HG03135 (cell line): Measurements from ENCODE around the gene GLB1L2.

Source experiments
- ATAC-seq: cut with Tn5 transposase; IDR thresholded peaks from one replicate; pipeline ENCODE4 v1.9.1; 2021; ENCODE audit warnings: mild to moderate bottlenecking, moderate library complexity; ENCODE audit not compliant: unreplicated experiment

The GLB1L2 gene

DNA sequence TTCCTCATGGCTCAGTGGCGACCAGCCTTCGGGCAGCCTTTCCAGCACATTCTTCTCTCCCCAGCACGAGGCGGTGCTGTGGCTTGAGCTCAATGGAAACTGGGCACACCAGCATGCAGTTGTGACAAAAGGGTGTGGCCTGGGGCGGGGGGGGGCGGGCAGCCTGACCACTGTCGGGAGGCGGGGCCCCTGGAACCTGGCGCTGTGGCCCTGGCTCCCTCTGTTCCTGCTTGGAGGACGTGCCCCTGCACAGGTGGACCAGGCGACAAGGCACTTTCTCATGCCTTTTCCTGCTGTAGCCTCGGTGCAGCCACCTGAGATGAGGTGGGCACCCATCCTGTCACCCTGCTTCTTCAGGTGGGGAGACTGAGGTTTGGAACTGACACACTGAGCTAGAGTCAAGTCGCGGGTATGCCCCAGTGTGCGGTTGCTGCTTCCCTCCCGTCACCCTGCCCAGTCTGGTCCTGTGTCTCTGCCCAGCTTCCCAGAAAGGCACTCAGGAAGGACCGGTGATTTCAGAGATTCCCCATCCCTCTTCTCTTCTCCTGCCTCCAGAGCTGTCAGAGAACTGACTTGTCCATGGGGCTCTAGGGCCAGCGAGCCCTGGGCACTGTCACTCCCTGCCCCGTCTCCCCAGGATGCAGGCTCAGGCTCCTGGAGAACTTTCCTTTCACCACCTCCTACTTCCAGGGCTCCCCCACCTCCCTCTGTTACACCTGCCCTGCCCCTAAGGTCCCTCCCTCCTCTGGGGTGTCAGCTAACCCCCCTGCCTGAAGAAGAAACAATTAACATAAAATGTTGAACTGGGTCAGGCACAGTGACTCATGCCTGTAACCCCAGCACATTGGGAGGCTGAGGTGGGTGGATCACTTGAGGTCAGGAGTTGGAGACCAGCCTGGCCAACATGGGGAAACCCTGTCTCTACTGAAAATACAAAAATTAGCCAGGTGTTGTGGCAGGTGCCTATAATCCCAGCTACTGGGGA lies 70.3 kb downstream of the GLB1L2 start:
- ATAC-seq: no peak

DNA sequence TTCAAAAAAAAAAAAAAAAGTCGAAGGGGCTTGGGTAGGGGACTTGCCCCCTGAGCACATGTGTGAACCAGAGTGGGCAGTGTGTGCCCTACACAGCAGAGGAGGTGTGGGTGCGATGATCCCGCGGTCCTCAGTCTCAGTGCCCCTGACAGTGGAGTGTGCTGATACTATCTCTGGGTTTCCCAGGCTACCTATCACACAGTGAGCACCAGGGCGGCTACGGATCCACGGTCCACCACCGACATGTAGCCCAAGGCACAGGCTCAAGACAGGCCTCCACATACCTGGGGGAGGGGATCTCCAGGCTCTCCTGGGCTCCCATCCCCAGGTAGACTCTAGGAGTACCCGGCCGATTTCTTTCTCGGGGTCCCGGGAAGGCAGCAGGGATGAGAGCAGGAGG lies 71.1 kb downstream of the GLB1L2 start:
- no peak for ATAC-seq

DNA sequence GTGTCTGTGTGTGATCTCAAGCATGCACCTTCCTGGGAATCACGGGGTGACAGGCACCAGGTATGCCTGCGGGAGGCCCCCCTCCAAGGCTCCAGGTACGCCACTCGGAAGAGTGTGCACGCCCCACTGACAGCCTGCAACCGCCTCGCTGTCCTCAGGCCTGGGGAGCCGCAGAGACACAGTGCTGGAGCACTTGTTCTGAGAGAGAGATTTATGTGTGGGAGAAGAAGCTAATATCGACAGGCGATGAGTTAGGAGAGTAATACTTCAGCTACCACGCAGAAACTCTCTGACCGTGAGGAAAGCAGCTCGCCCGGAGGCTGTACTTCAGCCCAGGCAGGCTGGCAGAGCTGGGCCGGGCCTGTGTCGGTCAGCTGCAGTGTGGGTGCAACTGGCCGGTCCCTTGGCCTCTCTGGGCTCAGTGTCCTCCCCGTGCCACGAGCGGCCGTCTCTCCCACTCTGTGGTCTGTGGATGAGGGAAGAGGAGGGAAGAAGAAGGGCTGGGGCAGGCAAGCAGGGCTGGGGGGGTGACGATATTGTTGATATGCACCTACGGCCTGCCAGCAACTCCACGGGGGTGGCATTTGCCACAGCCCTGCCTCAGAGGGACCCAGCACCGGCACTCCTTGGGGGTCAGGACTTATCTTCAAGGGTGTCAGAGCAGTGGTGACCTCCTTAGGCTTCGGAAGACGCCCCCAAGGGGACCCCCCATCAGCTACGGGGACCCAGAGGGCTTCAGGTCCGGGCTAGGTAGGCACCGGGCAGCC lies 73.0 kb downstream of the GLB1L2 start:
- no peak for ATAC-seq

DNA sequence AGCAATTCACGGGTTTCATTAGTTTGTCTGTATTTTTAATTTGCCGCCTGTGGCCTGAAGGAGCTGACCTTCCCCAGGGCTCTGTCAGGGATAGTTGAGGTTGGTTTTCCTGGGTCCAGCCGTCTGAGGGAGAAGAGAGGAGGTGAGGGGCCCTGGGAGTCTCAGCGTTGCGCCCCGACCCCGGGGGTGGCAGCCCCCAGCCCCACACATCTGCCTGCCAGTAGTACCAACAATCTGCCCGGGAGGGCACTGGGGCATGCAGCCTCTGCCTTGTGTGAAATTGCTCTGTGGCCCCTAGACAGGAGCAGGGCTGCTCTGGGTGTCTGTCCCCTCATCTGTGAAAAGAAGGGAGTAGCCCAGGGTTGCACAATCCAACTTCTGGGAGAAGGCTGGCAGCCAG lies 73.6 kb downstream of the GLB1L2 start:
- ATAC-seq: no peak

DNA sequence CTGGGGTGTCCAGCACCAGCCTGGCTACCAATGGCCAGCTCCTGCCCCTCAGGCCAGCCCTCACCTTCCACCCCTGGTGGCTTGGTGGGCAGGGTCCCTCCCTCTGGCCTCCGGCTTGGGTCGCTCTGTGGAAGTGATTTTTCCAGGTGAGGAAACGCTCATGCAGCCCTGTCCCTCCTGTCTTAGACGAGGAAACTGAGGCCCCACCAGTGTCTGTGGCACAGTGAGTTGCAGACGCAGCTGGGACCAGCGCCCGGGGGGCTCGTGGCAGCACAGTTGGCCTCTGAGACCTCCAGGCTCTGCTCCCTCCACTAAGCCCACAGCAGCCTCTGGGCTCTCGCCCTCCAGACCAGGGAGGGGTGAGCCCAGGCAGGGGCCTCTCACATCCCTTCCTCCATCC lies 74.1 kb downstream of the GLB1L2 start:
- no peak for ATAC-seq

DNA sequence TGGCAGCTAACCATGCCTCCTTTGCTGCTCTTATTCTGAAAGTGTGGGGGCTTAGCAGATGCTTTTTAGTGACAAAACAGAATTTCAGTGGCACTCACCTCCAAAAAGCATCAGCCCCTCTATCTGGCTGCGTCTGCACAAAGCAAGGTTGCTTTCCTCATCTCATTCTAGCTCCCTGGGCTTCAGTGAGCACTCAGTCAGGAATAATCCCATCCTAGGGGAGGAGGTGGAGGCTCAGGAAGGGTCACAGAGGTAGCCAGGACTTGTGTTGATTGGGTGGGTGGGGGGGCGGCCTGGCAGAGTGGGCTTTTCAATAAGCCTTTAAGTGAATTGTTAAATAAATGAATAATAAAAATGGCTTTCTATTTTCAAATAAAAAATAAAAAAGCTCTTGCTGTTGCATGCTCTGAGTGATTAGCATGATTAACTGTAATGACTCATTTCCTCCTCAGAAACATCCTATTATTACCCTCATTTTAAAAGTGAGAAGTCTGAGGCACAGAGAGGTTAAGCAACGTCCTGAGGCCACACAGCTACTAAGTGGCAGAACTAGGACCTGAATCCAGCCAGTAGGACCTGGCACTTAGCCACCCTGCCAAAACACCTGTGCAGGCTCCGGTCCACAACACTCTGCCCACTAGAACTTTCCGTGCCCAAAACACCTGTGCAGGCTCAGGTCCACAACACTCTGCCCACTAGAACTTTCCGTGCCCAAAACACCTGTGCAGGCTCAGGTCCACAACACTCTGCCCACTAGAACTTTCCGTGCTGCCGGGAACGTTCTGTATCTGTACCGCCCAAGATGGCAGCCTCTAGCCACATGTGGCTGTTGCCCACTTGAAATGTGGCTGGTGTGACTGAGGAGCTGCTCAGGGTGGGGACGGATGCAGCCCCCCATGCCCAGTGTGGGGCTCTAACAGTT lies 74.7 kb downstream of the GLB1L2 start:
- ATAC-seq: no peak

DNA sequence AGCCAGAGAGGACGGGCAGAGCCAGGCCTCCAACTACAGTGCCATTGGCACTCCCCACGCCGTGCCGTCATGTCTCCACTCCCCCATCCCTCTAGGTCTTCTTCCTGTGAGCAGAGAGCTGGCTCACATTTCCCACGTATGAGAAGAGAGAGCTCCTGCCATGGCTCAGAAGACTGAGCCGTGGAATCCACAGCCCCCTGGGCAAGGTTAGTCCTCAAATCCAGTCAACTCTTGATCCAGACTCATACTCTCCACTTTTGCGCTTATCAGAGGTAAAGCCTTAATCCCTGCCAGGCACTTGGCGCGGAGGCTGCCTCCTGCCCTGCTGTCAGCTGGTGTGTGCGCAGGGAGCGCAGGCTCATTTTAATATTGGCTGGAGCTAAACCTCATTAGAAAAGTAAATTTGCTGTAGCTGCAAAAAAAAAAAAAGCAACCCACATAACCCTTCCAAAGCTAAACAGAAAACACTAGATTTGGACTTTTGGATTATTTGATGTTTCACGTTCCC lies 75.6 kb downstream of the GLB1L2 start:
- ATAC-seq: no peak

DNA sequence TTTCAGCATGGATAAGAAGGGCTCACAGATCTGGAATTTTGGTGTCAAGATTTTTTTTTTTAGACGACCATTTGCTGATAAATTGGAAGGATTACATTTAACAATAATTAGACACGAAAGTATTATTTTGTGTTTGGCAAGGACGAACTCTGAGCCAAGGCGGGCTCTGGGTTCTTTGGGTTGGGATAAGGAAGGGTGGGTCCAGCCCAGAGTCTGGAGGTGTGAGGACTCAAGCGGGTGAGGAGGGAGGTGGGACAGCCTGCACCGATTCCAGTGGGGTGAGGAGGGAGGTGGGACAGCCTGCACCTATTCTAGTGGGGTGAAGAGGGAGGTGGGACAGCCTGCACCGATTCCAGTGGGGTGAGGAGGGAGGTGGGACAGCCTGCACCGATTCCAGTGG lies 76.1 kb downstream of the GLB1L2 start:
- ATAC-seq: no peak

DNA sequence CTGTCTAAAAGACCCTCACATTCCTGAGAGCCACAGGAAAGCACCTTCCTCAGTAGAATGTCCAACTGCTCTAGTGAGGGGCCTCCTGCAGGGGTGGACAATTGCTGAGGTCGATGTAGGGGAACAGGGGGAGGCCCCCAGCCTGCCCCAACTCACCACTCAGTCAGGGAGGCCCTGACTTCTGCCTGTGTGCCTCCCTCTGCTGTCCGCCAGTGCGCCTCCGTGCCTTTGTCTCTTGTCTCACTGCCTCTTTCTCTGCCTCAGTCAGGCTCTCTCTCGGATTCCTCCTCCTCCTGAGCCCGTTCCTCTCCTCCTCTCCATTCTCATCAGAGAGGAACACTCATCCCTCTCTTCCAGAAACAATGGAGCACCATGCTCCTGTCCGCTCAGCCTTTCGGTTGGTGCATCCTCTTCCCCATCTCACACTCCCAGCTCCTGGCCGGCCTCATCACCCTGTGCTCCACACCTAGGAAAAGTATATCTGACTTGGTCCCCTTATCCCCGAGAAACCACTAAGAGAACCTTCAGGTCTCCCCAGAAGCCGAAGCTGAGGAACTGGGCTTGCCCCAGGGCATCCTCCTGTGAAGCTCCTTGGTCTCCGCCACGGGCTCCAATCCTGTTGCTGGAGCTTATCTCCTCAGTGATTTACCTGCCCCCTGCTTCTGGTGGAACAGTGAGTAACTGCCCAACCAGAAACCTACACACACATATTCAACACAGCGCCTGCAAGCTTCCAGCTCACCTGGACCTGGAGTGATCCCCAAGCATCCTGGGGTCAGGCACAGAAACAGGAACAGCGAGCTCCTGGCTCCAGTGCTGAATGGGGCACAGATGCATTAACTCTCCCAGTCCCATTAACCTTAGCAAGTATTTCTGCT lies 78.0 kb downstream of the GLB1L2 start:
- no peak for ATAC-seq

DNA sequence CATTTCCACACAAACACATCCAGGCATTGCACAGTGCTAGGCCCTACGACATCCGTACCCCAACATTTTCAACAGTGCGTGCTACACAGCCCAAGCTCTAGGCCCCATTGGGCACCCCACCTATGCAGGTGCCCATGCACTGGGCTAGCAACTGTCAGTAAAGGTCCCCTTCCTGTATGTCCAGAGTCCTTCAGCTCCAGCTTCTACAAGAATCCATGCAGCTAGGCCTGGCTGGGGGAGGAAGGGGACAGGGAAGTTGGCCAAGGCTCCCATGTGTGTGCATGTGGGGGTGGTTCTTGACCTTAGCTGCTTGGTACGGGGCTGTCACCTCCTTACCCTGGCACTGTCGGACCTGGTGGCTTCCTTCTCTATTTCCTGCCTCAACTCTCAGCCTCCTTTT lies 79.0 kb downstream of the GLB1L2 start:
- ATAC-seq: no peak

DNA sequence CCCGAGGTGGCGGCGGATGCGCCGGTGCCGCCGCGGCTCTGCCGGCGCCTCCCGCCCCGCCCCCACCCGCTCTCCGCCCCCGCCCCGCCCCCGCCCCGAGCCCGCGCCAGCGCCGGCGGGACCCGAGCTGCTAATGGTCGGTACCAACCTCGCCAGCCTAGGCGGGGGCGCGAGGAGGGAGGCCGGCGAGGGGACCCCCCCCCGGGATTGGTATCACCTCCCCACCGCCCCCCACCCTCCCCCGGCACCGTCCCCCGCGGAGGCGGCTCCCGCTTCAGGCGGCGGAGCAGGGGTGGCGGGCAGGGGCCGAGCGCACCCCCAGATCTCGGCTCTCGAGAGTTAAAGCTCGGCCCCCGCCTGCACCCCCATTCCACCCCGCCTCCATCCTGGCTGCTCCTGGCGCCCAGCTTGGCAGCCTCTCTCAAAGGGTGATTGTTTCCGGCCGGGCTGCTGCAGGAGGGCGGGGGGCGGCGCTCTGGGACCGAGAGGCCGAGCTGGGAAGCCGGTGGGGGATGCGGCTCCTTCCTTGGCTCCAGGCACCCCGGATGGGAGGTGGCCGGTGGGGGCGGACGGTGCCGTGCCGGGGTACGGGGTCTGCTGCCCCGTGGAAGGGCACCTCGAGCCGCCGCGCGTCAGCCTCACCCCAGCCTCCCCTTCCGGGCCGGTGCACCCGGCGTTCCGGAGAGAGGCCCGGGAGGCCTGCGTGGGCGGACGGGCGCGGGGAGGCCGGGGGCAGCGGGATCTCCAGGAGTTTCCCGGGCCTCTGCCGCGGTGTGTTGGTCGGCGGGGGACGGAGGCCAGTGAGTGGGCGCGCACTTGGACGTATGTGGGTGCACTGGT lies 80.6 kb downstream of the GLB1L2 start, which contains the start of gene B3GAT1:
TSS of gene B3GAT1 (minus strand) at position 40 of the 840 bp plus-strand sequence. CDS start 24,583 bp downstream, outside the sequence.
- ATAC-seq: no peak

DNA sequence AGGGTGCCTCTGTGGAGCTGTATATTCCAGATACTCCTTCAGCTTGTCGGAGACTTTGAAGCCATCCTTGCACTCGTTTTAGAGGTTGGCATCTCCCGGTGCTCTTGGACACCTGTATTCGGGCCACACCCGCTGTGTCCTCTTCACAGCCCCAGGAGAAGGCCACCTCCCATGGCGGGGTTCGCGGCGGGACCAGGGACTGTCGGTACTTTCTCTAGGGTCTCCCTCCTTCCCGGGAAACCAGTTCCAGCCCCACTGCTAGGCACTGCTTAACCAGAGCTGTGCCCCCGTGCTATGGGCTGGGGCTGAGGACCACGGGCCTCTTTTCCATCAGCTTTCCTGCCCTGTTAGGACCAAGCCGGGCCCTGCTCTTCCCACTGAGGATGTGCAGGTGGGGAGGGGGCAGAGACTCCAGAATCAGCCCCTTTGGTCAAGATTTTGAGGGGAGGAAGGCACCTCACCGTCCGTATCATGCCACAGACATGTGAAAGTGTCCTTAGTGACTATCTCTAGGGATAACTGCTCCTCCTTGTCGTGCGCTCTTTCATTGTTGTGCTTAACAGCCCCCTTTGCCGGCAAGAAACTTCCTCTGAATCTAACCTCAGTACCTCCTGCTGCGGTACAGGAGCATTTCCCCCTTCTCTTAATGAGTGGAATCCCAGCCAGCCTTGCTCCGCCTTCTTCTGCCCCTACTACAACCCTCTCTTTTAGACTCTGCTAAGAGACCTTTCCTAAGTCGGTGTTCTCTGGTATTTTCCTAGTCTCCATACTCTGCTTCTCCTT lies 81.4 kb downstream of the GLB1L2 start:
- no peak for ATAC-seq

DNA sequence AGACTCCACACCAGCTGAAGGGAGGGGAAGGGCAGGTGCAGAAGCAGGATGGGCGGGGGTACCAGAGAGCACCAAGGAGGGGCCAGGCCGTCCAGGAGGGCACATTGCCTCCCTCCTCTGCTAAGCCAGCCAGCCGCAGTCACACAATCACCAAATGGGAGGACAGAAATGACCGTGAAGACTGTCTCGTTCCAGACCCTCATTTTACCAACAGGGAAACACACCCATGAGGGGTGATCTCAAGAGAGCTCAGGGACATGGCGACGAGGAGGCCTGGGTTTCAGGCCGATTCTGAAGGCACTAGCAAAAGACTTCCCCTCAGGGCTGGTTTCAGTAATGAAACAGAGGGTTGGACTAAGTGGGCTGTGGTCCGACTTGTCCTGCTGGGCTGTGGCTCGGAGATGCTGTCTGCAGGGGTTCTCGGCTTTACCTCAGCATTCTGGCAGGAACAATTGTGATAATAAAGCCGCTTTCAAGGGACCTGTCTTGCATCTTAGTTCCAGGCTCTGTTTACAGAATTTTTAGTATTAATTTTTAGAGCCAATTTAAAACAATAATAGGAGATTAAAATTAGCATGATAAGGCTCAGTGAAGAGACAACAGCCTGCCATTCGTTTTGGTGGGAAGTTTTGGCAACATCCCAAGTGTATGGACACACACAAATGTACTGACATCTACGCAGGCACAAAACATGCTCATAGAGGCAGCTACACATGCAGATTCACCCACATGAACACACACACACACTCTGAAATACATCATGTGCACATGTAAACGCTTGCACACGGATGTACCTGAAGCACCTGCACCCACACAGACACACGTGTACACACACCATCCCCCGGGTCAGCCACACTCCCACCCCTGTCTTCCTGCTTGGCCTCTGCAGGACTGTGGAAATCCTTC lies 82.3 kb downstream of the GLB1L2 start:
- ATAC-seq: no peak

DNA sequence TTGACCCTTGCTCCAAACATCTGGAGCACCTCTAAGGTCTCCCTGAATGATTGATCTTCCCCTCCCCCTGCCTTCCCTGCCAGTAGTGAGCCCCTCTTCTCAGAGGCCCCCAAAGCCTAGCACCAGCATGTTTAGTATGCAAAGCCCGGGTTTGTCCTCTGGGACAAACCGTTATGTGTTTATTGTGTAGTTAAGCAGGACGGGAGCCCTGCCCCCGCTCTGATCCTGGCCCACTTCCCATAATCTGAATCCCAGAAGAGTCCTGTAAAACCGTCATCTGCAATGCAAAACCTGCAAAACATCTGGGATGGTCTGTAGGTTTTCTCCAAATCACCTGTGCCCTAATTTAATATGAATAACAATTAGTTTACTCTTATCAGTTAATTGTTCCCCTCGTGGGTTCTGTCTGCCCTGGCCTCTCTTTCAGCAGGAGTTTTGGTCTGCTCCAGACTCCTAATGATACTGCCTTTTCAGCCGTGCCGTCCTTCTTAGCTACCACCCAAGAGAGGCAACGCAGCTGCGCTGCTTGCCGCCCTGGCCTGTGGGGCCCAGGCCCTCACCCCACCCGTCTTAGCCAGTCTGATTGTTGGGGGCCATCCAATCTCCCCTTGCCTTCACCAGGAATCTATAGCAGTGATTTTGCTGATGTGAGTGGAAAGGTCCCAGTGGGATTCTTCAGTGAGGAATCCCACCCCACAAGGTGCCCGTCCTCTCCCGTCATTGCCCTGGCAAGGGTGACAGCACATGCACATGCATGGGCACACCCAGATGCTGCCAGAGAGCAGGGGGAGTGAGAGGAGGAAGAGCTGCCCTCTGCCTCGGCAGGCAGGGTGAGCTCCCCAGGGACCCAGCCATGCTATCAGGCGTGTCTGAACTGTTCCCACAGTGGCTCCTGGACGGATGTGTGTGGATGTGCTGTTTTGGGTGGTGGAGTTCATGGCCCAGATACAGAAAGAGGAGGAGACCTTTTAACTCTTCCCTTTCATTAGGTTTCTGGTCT lies 83.3 kb downstream of the GLB1L2 start:
- ATAC-seq: no peak

DNA sequence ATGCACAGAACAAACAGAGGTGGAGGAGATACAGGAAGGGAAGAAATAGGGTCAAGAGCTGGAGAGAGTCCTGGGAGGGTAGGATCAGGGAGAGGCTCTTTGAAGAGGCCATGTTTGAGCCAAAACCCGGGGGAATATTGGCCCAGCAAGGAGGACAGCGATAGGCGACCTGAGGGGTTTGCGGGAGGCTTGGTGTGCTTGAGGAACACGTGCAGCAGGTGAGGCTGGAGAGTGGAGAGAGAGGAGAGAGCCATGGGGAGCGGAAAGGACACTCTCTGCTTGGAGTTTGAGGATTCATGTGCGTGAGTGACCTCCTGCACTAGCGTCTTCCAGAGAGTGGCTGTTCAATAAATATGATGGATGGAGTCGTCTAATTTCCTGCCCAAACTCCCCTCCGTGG lies 84.9 kb downstream of the GLB1L2 start:
- no peak for ATAC-seq
